ENCODE data around the gene HDAC4. TPM values are rescaled to one million over a fixed set of nuclear protein-coding genes. Genes with fewer than 3 reads are reported as not detected.

The HDAC4 gene
- total RNA-seq, 4 donors from 2014 or later: 51.4 to 107 (median 70.8) TPM

GRCh38 chr2:239318151-239318611 lies 82.6 kb downstream of the HDAC4 start:
- H3K27me3 ChIP-seq: no peaks in the 10 kb centered on the region
- TF ChIP-seq EP300 (IDR thresholded peaks at IDR 0.05) (no peak), POLR2AphosphoS5 (IDR thresholded peaks at IDR 0.05) (no peak), POLR2A (IDR thresholded peaks at IDR 0.05) (no peak)
- TF ChIP-seq, protein P1, sequence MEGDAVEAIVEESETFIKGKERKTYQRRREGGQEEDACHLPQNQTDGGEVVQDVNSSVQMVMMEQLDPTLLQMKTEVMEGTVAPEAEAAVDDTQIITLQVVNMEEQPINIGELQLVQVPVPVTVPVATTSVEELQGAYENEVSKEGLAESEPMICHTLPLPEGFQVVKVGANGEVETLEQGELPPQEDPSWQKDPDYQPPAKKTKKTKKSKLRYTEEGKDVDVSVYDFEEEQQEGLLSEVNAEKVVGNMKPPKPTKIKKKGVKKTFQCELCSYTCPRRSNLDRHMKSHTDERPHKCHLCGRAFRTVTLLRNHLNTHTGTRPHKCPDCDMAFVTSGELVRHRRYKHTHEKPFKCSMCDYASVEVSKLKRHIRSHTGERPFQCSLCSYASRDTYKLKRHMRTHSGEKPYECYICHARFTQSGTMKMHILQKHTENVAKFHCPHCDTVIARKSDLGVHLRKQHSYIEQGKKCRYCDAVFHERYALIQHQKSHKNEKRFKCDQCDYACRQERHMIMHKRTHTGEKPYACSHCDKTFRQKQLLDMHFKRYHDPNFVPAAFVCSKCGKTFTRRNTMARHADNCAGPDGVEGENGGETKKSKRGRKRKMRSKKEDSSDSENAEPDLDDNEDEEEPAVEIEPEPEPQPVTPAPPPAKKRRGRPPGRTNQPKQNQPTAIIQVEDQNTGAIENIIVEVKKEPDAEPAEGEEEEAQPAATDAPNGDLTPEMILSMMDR (IDR thresholded peaks at IDR 0.05): no peak
- H3K4me3 ChIP-seq: no peak overlapping the region
- no peaks in the 10 kb centered on the region for H3K9me3 ChIP-seq
- peak; percentile 29 to 57 for DNase-seq (ENCODE audit: low spot score in 2 of 2)
- no peaks in the 10 kb centered on the region for H3K36me3 ChIP-seq
- H3K27ac ChIP-seq: peak overlapping the region; percentile 49
- H3K4me1 ChIP-seq: peaks cover 40% of the 10 kb centered on the region
- WGBS: 95% methylated on average over 18 of the region's 18 CpGs

DNA sequence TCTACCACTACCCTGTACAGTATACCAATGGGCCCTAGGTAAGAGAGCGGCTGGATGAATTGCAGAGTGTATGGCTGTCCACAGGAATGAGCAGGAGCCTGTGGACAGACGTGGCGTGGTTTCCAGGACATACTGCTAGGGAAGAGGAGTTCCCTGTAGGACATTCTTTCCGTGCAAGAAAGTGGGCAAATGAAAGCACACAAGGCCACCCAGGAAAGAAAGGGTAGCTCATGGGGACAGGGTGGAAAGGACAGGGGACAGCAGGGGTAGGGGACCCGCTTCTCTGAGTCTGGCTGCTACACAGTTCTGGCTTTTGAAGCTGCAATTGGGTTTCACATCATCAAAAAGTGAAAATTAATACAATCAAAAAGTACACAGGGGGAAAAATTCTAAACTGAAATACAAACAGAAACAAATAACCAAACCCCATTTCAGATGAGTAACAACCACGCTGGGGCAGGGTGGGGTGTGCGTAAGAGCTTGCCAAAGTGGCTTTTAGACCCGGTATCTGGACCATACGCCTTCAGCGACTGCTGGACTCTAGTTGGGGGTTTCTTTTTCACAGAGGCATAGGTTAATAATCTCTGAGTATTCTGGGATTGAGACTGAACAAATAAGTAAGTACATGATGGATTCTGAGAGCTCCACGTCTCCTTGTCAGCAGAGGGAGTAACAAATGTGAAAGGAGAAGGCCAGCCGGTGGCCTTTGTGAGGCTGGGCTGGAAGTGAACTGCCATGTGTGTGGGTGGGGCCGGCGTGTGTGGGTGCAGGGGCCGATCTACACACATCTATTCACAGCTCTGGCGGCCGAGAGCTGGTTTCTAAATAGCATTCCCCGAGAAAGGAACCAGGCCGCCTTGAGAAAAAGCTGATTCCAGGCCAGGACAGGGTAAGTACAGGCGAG lies 84.0 kb downstream of the HDAC4 start:
- WGBS: 67% methylated on average over 20 of the region's 20 CpGs
- Histone ChIP-seq H3K4me3 (no peak overlapping the region), H3K4me1 (peaks cover 36% of the 10 kb centered on the region), H3K36me3 (no peaks in the 10 kb centered on the region), H3K27ac (peak overlapping the region; percentile 49), H3K9me3 (no peaks in the 10 kb centered on the region), H3K27me3 (no peaks in the 10 kb centered on the region)
- DNase-seq (ENCODE audit: low spot score in 2 of 2): peak; percentile 75 to 89
- no peak for TF ChIP-seq POLR2A (IDR thresholded peaks at IDR 0.05)
- no peak for TF ChIP-seq EP300 (IDR thresholded peaks at IDR 0.05)
- TF ChIP-seq, protein P1 (IDR thresholded peaks at IDR 0.05): no peak
- no peak for TF ChIP-seq POLR2AphosphoS5 (IDR thresholded peaks at IDR 0.05)

DNA sequence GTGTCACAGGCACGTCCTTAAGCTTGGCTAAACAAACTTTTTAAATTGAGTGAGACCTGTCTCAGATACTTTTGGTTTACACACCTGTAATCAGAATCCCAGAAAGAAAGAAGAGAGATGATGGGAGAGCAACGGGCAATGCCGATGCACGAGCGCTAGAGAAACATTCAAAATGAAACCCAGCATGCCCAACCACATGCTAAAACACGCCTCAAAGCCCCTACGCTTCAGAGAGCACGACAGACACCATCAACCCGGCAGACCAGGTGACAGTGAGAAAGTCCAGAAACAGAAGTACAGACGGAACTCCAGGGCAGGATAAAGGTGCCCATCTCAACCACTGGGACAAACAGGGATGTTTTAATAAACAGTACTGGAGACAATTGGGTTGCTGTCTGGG lies 85.5 kb downstream of the HDAC4 start:
- Histone ChIP-seq H3K9me3 (no peaks in the 10 kb centered on the region), H3K4me3 (no peak overlapping the region), H3K4me1 (peaks cover 42% of the 10 kb centered on the region), H3K27ac (no peak overlapping the region), H3K27me3 (no peaks in the 10 kb centered on the region), H3K36me3 (no peaks in the 10 kb centered on the region)
- WGBS: 93% methylated on average over 10 of the region's 10 CpGs
- no peak for DNase-seq (ENCODE audit: low spot score in 2 of 2)
- TF ChIP-seq, protein P1 (IDR thresholded peaks at IDR 0.05): no peak
- no peak for TF ChIP-seq POLR2AphosphoS5 (IDR thresholded peaks at IDR 0.05)
- no peak for TF ChIP-seq EP300 (IDR thresholded peaks at IDR 0.05)
- TF ChIP-seq POLR2A (IDR thresholded peaks at IDR 0.05): no peak

DNA sequence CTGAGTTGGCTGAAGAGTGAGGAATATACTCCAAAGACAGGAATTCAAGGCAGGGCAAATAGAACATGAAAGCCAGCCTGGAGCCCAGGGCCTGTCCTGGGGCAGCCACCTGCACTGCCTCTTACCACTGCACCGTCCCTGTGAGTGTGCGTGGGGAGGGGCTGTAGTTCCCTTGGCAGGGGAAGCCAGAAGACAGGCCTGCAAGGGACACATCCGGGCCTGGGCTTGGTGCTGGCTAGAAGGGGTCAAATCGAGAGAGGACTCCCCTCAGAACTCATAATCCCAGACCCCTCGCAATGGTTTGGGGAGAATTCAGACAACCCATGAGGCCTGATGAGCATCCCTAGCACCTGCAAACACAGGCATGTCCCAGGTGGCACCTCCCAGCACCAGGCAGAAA lies 87.0 kb downstream of the HDAC4 start:
- peak; percentile 33 to 52 for DNase-seq (ENCODE audit: low spot score in 2 of 2)
- 90% methylated on average over 5 of the region's 5 CpGs for WGBS
- H3K36me3 ChIP-seq: no peaks in the 10 kb centered on the region
- H3K4me3 ChIP-seq: no peak overlapping the region
- peaks cover 46% of the 10 kb centered on the region for H3K4me1 ChIP-seq
- H3K27me3 ChIP-seq: no peaks in the 10 kb centered on the region
- TF ChIP-seq POLR2A (IDR thresholded peaks at IDR 0.05) (no peak), POLR2AphosphoS5 (IDR thresholded peaks at IDR 0.05) (no peak), EP300 (IDR thresholded peaks at IDR 0.05) (no peak)
- TF ChIP-seq, protein P1 (IDR thresholded peaks at IDR 0.05): no peak
- H3K27ac ChIP-seq: no peak overlapping the region
- no peaks in the 10 kb centered on the region for H3K9me3 ChIP-seq
